OCI-LY1 (cell line): Measurements from ENCODE around the gene CCL11.

Source experiments
- H2AFZ ChIP-seq: fragments of 200-600 bp; sonication (generic), shearing (Covaris generic); 2 replicates; pipeline ENCODE4 v1.6.0; 2014; ENCODE audit warnings: antibody characterized with exemption, mild to moderate bottlenecking, low read length
- H3F3A ChIP-seq: fragments of 200-600 bp; sonication (generic), shearing (Covaris generic); 2 replicates; pipeline ENCODE4 v1.6.0; 2014; ENCODE audit warnings: mild to moderate bottlenecking, antibody characterized with exemption, low read length, moderate library complexity; ENCODE audit not compliant: insufficient read depth
- H3K27ac ChIP-seq: fragments of 200-600 bp; sonication (generic); 2 replicates; pipeline ENCODE4 v1.5.1; 2014; ENCODE audit warnings: low read length, mixed run types, mild to moderate bottlenecking, low read depth; ENCODE audit not compliant: poor library complexity, severe bottlenecking
- H3K27me3 ChIP-seq: fragments of 200-600 bp; sonication (generic); 2 replicates; pipeline ENCODE4 v1.6.0; 2014; ENCODE audit warnings: antibody characterized with exemption, mild to moderate bottlenecking, low read length, moderate library complexity; ENCODE audit not compliant: insufficient read depth
- H3K36me3 ChIP-seq: fragments of 200-600 bp; sonication (generic); 2 replicates; pipeline ENCODE4 v1.6.1; 2014; ENCODE audit warnings: mild to moderate bottlenecking, antibody characterized with exemption, low read length, moderate library complexity, mixed read lengths; ENCODE audit not compliant: insufficient read depth
- H3K4me1 ChIP-seq: fragments of 200-600 bp; sonication (generic); 2 replicates; pipeline ENCODE4 v1.5.1; 2014; ENCODE audit warnings: mild to moderate bottlenecking, low read length, moderate library complexity; ENCODE audit not compliant: insufficient read depth, severe bottlenecking
- H3K4me2 ChIP-seq: fragments of 200-600 bp; sonication (generic), shearing (Covaris generic); 2 replicates; pipeline ENCODE4 v1.6.1; 2014; ENCODE audit warnings: low read length
- H3K4me3 ChIP-seq: fragments of 200-600 bp; sonication (generic); 2 replicates; pipeline ENCODE4 v1.5.1; 2014; ENCODE audit warnings: low read length, low read depth, mild to moderate bottlenecking, mixed read lengths; ENCODE audit not compliant: poor library complexity, severe bottlenecking
- H3K79me2 ChIP-seq: fragments of 200-600 bp; shearing (Covaris generic); 2 replicates; pipeline ENCODE4 v1.6.1; 2016; ENCODE audit warnings: mixed run types, low read length, mixed read lengths; ENCODE audit not compliant: insufficient read depth
- H3K9ac ChIP-seq: fragments of 200-600 bp; sonication (generic), shearing (Covaris generic); 2 replicates; pipeline ENCODE4 v1.6.1; 2014; ENCODE audit warnings: mild to moderate bottlenecking, low read length, mixed read lengths
- H3K9me2 ChIP-seq: fragments of 200-600 bp; sonication (generic), shearing (Covaris generic); 2 replicates; pipeline ENCODE4 v1.6.1; 2014; ENCODE audit warnings: low read depth, mild to moderate bottlenecking, low read length, mixed read lengths
- H3K9me3 ChIP-seq: fragments of 200-600 bp; shearing (Covaris generic); 2 replicates; pipeline ENCODE4 v1.6.1; 2014; ENCODE audit warnings: low read length, mixed read lengths
- H4K20me1 ChIP-seq: fragments of 200-600 bp; sonication (generic), shearing (Covaris generic); 2 replicates; pipeline ENCODE4 v1.6.0; 2016; ENCODE audit warnings: mild to moderate bottlenecking, low read length; ENCODE audit not compliant: insufficient read depth
- EZH2 ChIP-seq: fragments of 200-600 bp; sonication (generic), shearing (Covaris generic); IDR thresholded peaks from 2 replicates; pipeline ENCODE4 v1.8.0; 2017; ENCODE audit warnings: borderline replicate concordance, mixed run types, mild to moderate bottlenecking, antibody characterized with exemption, low read length, moderate library complexity, mixed read lengths
- TF ChIP-seq, protein P1 (sequence below): fragments of 200-600 bp; sonication (generic), shearing (Covaris generic); IDR thresholded peaks from 2 replicates; pipeline ENCODE4 v1.5.1; 2017; ENCODE audit warnings: mild to moderate bottlenecking, antibody characterized with exemption, low read length, moderate library complexity, mixed read lengths

Gene CCL11

DNA sequence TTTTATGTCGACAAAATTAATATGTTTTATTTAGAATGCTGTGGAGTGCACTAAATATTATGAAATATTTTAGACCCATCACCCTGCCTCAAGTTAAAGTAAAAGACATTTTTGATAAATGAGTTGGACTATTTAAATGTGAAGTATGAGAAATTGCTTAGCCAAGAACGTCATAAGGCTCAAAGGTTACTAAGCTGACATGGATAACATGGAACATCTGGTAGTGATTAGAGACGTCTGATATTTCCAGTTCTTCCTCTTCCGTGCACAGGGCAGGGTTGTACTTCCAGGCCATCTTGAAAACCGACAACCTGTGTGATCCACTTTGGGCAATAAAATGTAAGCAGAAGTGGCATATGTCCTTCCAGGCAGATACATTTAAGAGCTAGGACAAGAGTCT is 26.5 kb downstream of the CCL11 start:
- no peaks in the 10 kb centered on the region for H3K36me3 ChIP-seq
- no peak overlapping the region for H3K9ac ChIP-seq
- no peak overlapping the region for H2AFZ ChIP-seq
- H3K27me3 ChIP-seq: no peaks in the 10 kb centered on the region
- H3K4me2 ChIP-seq: no peak overlapping the region
- no peaks in the 10 kb centered on the region for H3F3A ChIP-seq
- no peak overlapping the region for H3K4me3 ChIP-seq
- no peaks in the 10 kb centered on the region for H3K9me2 ChIP-seq
- no peaks in the 10 kb centered on the region for H3K79me2 ChIP-seq
- H3K9me3 ChIP-seq: no peaks in the 10 kb centered on the region
- no peaks in the 10 kb centered on the region for H3K4me1 ChIP-seq
- TF ChIP-seq, protein P1, sequence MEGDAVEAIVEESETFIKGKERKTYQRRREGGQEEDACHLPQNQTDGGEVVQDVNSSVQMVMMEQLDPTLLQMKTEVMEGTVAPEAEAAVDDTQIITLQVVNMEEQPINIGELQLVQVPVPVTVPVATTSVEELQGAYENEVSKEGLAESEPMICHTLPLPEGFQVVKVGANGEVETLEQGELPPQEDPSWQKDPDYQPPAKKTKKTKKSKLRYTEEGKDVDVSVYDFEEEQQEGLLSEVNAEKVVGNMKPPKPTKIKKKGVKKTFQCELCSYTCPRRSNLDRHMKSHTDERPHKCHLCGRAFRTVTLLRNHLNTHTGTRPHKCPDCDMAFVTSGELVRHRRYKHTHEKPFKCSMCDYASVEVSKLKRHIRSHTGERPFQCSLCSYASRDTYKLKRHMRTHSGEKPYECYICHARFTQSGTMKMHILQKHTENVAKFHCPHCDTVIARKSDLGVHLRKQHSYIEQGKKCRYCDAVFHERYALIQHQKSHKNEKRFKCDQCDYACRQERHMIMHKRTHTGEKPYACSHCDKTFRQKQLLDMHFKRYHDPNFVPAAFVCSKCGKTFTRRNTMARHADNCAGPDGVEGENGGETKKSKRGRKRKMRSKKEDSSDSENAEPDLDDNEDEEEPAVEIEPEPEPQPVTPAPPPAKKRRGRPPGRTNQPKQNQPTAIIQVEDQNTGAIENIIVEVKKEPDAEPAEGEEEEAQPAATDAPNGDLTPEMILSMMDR: no peak
- H4K20me1 ChIP-seq: no peaks in the 10 kb centered on the region
- H3K27ac ChIP-seq: no peak overlapping the region

DNA sequence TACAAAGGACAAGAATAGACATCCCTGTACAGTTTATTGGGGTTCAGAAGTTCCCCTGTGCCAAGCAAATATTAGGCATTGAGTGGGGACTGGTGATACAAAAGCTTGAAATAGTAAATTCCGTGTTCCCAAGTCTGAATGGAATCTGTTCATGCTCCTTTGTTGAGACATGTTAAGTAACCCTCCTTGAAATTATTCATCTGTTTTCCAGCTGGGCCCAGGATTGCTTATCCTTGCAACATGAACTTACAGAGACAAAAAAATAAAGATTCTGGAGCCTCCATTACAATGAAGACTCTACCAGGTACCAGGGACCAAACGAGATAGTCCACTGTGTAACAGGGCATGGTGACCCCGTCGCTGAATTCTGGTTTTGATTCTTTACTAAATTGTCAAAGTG is 27.6 kb downstream of the CCL11 start:
- no peaks in the 10 kb centered on the region for H3K9me2 ChIP-seq
- no peaks in the 10 kb centered on the region for H3K4me1 ChIP-seq
- H3K27ac ChIP-seq: no peak overlapping the region
- H3K27me3 ChIP-seq: no peaks in the 10 kb centered on the region
- H3K4me3 ChIP-seq: no peak overlapping the region
- H3K9me3 ChIP-seq: no peaks in the 10 kb centered on the region
- H3K79me2 ChIP-seq: no peaks in the 10 kb centered on the region
- no peaks in the 10 kb centered on the region for H3F3A ChIP-seq
- H2AFZ ChIP-seq: no peak overlapping the region
- H3K36me3 ChIP-seq: no peaks in the 10 kb centered on the region
- no peaks in the 10 kb centered on the region for H4K20me1 ChIP-seq
- H3K4me2 ChIP-seq: no peak overlapping the region
- no peak overlapping the region for H3K9ac ChIP-seq
- TF ChIP-seq EZH2: no peak
- TF ChIP-seq, protein P1: no peak

DNA sequence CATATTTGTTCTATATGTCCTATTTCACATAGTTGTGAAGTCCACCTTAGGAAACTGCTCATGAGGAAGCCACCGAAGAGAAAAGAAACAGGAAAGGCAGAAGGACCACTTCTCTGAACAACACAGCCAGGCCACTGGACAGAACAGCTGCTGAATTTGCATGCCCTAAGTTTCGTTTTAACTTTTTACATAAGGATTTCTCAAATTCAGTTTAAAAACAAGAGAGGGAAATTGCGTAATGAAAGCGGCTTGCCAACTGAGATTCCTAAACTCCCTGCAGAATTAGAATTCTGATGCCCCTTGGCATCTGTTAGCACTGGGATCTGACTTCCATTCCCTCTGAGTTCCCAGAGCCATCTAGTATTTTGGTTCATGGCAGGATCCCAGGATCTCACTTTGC is 28.7 kb downstream of the CCL11 start:
- no peaks in the 10 kb centered on the region for H3K79me2 ChIP-seq
- no peaks in the 10 kb centered on the region for H3K36me3 ChIP-seq
- TF ChIP-seq, protein P1: no peak
- no peak for TF ChIP-seq EZH2
- no peaks in the 10 kb centered on the region for H3K9me2 ChIP-seq
- H3K9me3 ChIP-seq: no peaks in the 10 kb centered on the region
- H3K9ac ChIP-seq: no peak overlapping the region
- H3K27ac ChIP-seq: no peak overlapping the region
- H3K4me1 ChIP-seq: no peaks in the 10 kb centered on the region
- no peaks in the 10 kb centered on the region for H3K27me3 ChIP-seq
- H4K20me1 ChIP-seq: no peaks in the 10 kb centered on the region
- no peak overlapping the region for H2AFZ ChIP-seq
- H3F3A ChIP-seq: no peaks in the 10 kb centered on the region
- H3K4me2 ChIP-seq: no peak overlapping the region
- no peak overlapping the region for H3K4me3 ChIP-seq
